ENCODE results near the gene EAF1. TPM values are rescaled to one million over a fixed set of nuclear protein-coding genes. Genes with fewer than 3 reads are reported as not detected.

EAF1 gene
- total RNA-seq, 1 experiment from 2014 or later = 32.1 TPM

DNA sequence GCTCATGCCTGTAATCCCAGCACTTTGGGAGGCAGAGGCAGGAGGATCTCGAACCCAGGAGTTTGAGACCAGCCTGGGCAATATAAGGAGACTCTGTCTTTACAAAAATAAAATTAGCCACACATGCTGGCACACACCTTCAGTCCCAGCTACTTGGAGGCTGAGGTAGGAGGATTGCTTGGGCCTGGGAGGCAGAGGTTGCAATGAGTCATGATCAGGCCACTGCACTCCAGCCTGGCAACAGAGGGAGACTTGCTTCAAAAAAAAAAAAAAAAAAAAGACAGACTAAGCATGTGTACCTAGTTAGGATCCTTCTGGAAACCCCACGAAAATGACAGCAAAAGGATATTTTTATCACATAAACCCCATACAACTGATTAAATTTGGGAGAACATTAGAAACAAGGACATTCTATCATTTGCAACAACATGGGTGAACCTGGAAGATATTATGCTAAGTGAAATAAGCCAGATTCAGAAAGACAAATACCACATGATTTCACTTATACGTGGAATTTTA is 44.9 kb upstream of the EAF1 start:
- POLR2A ChIA-PET = no interaction called here
- intact Hi-C loops (cut with micrococcal nuclease) = no loop called here

More for the DNA sequence above, 44.9 kb upstream of the EAF1 start:
- no peaks in the 10 kb centered on the region for H3K9me3 ChIP-seq (ENCODE audit: control insufficient read depth in 1 of 2, insufficient read depth in 1 of 2, low read depth in 1 of 2, low read length in 2 of 2)
- no peak overlapping the region for H3K4me2 ChIP-seq (ENCODE audit: low read length)
- no peak overlapping the region for H3K27ac ChIP-seq (ENCODE audit: low read depth, low read length)
- H3K4me1 ChIP-seq (ENCODE audit: control insufficient read depth in 1 of 2, insufficient read depth in 2 of 2, low read length in 2 of 2) = peaks cover 3 to 30% of the 10 kb centered on the region in 2 experiments; a peak in 2 of 4 replicates
- CTCF ChIA-PET = no interaction called here
- ATAC-seq = no peak
- TF ChIP-seq, protein P1, sequence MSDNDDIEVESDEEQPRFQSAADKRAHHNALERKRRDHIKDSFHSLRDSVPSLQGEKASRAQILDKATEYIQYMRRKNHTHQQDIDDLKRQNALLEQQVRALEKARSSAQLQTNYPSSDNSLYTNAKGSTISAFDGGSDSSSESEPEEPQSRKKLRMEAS (IDR thresholded peaks at IDR 0.05) = no peak
- TF ChIP-seq, protein P2, sequence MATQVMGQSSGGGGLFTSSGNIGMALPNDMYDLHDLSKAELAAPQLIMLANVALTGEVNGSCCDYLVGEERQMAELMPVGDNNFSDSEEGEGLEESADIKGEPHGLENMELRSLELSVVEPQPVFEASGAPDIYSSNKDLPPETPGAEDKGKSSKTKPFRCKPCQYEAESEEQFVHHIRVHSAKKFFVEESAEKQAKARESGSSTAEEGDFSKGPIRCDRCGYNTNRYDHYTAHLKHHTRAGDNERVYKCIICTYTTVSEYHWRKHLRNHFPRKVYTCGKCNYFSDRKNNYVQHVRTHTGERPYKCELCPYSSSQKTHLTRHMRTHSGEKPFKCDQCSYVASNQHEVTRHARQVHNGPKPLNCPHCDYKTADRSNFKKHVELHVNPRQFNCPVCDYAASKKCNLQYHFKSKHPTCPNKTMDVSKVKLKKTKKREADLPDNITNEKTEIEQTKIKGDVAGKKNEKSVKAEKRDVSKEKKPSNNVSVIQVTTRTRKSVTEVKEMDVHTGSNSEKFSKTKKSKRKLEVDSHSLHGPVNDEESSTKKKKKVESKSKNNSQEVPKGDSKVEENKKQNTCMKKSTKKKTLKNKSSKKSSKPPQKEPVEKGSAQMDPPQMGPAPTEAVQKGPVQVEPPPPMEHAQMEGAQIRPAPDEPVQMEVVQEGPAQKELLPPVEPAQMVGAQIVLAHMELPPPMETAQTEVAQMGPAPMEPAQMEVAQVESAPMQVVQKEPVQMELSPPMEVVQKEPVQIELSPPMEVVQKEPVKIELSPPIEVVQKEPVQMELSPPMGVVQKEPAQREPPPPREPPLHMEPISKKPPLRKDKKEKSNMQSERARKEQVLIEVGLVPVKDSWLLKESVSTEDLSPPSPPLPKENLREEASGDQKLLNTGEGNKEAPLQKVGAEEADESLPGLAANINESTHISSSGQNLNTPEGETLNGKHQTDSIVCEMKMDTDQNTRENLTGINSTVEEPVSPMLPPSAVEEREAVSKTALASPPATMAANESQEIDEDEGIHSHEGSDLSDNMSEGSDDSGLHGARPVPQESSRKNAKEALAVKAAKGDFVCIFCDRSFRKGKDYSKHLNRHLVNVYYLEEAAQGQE (IDR thresholded peaks at IDR 0.05; ENCODE audit: low read depth) = no peak
- TF ChIP-seq RAD21 (IDR thresholded peaks at IDR 0.05; ENCODE audit: low read depth) = no peak
- no peak for TF ChIP-seq POLR2AphosphoS5 (IDR thresholded peaks at IDR 0.05; ENCODE audit: low read depth, low read length)
- no peak for TF ChIP-seq SRF (IDR thresholded peaks at IDR 0.05; ENCODE audit: low read depth)
- TF ChIP-seq, protein P3, sequence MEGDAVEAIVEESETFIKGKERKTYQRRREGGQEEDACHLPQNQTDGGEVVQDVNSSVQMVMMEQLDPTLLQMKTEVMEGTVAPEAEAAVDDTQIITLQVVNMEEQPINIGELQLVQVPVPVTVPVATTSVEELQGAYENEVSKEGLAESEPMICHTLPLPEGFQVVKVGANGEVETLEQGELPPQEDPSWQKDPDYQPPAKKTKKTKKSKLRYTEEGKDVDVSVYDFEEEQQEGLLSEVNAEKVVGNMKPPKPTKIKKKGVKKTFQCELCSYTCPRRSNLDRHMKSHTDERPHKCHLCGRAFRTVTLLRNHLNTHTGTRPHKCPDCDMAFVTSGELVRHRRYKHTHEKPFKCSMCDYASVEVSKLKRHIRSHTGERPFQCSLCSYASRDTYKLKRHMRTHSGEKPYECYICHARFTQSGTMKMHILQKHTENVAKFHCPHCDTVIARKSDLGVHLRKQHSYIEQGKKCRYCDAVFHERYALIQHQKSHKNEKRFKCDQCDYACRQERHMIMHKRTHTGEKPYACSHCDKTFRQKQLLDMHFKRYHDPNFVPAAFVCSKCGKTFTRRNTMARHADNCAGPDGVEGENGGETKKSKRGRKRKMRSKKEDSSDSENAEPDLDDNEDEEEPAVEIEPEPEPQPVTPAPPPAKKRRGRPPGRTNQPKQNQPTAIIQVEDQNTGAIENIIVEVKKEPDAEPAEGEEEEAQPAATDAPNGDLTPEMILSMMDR (IDR thresholded peaks at IDR 0.05 in 2 of 3, conservative IDR thresholded peaks at IDR 0.05 in 1 of 3; ENCODE audit: borderline replicate concordance in 1 of 3, insufficient read depth in 1 of 3, low read depth in 2 of 3, low read length in 2 of 3) = no peak
- TF ChIP-seq EGR1 (IDR thresholded peaks at IDR 0.05; ENCODE audit: low read depth) = no peak
- TF ChIP-seq, protein P4, sequence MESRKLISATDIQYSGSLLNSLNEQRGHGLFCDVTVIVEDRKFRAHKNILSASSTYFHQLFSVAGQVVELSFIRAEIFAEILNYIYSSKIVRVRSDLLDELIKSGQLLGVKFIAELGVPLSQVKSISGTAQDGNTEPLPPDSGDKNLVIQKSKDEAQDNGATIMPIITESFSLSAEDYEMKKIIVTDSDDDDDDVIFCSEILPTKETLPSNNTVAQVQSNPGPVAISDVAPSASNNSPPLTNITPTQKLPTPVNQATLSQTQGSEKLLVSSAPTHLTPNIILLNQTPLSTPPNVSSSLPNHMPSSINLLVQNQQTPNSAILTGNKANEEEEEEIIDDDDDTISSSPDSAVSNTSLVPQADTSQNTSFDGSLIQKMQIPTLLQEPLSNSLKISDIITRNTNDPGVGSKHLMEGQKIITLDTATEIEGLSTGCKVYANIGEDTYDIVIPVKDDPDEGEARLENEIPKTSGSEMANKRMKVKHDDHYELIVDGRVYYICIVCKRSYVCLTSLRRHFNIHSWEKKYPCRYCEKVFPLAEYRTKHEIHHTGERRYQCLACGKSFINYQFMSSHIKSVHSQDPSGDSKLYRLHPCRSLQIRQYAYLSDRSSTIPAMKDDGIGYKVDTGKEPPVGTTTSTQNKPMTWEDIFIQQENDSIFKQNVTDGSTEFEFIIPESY (IDR thresholded peaks at IDR 0.05; ENCODE audit: extremely low read depth, insufficient replicate concordance, low read length) = no peak
- no peak for TF ChIP-seq CEBPB (IDR thresholded peaks at IDR 0.05; ENCODE audit: low read depth)
- TF ChIP-seq YY1 (IDR thresholded peaks at IDR 0.05; ENCODE audit: extremely low read depth, insufficient replicate concordance, low read depth, low read length) = no peak
- no peak for TF ChIP-seq ZFX (IDR thresholded peaks at IDR 0.05)
- no peak for TF ChIP-seq ELF1 (IDR thresholded peaks at IDR 0.05; ENCODE audit: borderline replicate concordance, low read depth)
- TF ChIP-seq SIN3A (IDR thresholded peaks at IDR 0.05; ENCODE audit: low read depth) = no peak
- TF ChIP-seq EZH2 (IDR thresholded peaks at IDR 0.05) = no peak
- no peak for TF ChIP-seq JUND (IDR thresholded peaks at IDR 0.05)
- TF ChIP-seq ZNF274 (IDR thresholded peaks at IDR 0.05; ENCODE audit: low read depth, low read length) = no peak
- TF ChIP-seq POLR2A (IDR thresholded peaks at IDR 0.05; ENCODE audit: borderline replicate concordance, extremely low read depth, insufficient read depth, insufficient read length) = no peak
- no peak overlapping the region for H3K9ac ChIP-seq (ENCODE audit: low read length)
- no peak for DNase-seq (ENCODE audit: low read depth, low spot score)
- RAD21 ChIA-PET (ENCODE audit: low non-redundant PET in 1 of 2, low total read pairs in 2 of 2, uncharacterized antibody in 2 of 2, unreplicated experiment in 2 of 2) = no interaction called here
- no peak overlapping the region for H2AFZ ChIP-seq (ENCODE audit: low read depth, low read length, poor library complexity, severe bottlenecking)
- no peaks in the 10 kb centered on the region for H4K20me1 ChIP-seq (ENCODE audit: insufficient read depth)
- H3K4me3 ChIP-seq (replicated peaks in 1 of 2; ENCODE audit: low read depth in 1 of 2, low read length in 2 of 2) = no peak overlapping the region
- H3K9me2 ChIP-seq (ENCODE audit: insufficient read depth) = no peaks in the 10 kb centered on the region
- H3K27me3 ChIP-seq (ENCODE audit: insufficient read depth, low read length) = no peaks in the 10 kb centered on the region
- no peaks in the 10 kb centered on the region for H3K79me2 ChIP-seq (ENCODE audit: insufficient read depth, low read length)
- no peaks in the 10 kb centered on the region for H3K36me3 ChIP-seq (ENCODE audit: control insufficient read depth in 1 of 2, insufficient read depth in 2 of 2, low read length in 2 of 2)
- BruUV-seq (replicated peaks) = no TSS peak

All from HCT116 (cell line).